ENCODE measurements around the gene IRAK1. TPM values are rescaled to one million over a fixed set of nuclear protein-coding genes. Genes with fewer than 3 reads are reported as not detected.
"Not testable (repeated sequence)": the region's sequence is repeated elsewhere in the genome, so short reads cannot be mapped to it uniquely, and the experiment has no call there.

Gene IRAK1
- polyA plus RNA-seq, 1 donor (not counting 4 experiments of a cell fraction or from before 2014, with no cell fraction given), result 41.5 TPM

DNA sequence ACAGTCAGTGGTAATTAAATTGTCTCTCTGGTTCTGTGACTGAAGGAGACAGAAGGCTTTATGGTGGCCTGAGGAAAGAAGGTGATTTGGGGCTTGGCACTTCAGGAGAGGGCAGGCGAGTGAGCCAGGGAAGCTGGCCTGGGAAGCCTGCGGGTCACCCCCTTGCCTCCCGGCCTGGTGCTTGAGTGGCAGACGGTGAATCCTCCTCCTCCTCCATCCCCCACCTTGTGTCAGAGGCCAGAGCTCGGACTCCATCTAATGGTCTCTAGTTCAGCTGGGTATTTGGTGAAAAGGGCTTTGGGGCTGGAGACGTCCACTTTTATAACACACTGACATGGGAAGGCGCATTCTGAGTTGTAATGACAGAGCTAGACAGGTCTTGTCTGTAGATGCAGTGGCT lies 38.5 kb downstream of the IRAK1 start:
- Histone ChIP-seq H4K20me1 (ENCODE audit: control insufficient read depth, extremely low read depth, insufficient read depth, low read length) (no peaks in the 10 kb centered on the region), H3K79me2 (ENCODE audit: control insufficient read depth, insufficient read depth, low read length) (no peaks in the 10 kb centered on the region), H3K4me2 (ENCODE audit: control insufficient read depth, extremely low read depth, insufficient read depth, low read depth, low read length) (no peak overlapping the region), H3K4me3 (ENCODE audit: control insufficient read depth in 2 of 3, extremely low read depth in 1 of 3, insufficient read depth in 2 of 3, low read depth in 1 of 3, low read length in 3 of 3) (no peak overlapping the region), H3K4me1 (ENCODE audit: control insufficient read depth, extremely low read depth, insufficient read depth, low read length) (peaks cover 4% of the 10 kb centered on the region), H3K9me3 (ENCODE audit: control insufficient read depth, low read depth, low read length) (no peaks in the 10 kb centered on the region), H2AFZ (ENCODE audit: control insufficient read depth, low read length) (no peak overlapping the region), H3K9me1 (ENCODE audit: control insufficient read depth, extremely low read depth, insufficient read depth, low read length) (no peaks in the 10 kb centered on the region), H3K27ac (ENCODE audit: control insufficient read depth, insufficient read depth, low read length) (no peak overlapping the region), H3K9ac (ENCODE audit: control insufficient read depth, extremely low read depth, insufficient read depth, low read length) (no peak overlapping the region), H3K36me3 (ENCODE audit: control insufficient read depth in 2 of 2, extremely low read depth in 1 of 2, insufficient read depth in 2 of 2, low read length in 2 of 2) (no peaks in the 10 kb centered on the region), H3K27me3 (ENCODE audit: control insufficient read depth, extremely low read depth, insufficient read depth, low read length) (peaks cover 3% of the 10 kb centered on the region)
- FAIRE-seq (no peak), DNase-seq (ENCODE audit: low read depth, low spot score) (no peak)
- dilution Hi-C loops (cut with MboI; ENCODE audit: extremely low pct_ligation_motif_present, low sequenced_read_pairs), result no loop called here
- TF ChIP-seq, protein P1, sequence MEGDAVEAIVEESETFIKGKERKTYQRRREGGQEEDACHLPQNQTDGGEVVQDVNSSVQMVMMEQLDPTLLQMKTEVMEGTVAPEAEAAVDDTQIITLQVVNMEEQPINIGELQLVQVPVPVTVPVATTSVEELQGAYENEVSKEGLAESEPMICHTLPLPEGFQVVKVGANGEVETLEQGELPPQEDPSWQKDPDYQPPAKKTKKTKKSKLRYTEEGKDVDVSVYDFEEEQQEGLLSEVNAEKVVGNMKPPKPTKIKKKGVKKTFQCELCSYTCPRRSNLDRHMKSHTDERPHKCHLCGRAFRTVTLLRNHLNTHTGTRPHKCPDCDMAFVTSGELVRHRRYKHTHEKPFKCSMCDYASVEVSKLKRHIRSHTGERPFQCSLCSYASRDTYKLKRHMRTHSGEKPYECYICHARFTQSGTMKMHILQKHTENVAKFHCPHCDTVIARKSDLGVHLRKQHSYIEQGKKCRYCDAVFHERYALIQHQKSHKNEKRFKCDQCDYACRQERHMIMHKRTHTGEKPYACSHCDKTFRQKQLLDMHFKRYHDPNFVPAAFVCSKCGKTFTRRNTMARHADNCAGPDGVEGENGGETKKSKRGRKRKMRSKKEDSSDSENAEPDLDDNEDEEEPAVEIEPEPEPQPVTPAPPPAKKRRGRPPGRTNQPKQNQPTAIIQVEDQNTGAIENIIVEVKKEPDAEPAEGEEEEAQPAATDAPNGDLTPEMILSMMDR (optimal IDR thresholded peaks at IDR 0.05 in 1 of 3, IDR thresholded peaks at IDR 0.05 in 1 of 3, conservative IDR thresholded peaks at IDR 0.05 in 1 of 3; ENCODE audit: extremely low read depth in 1 of 3, insufficient read depth in 2 of 3, low read length in 3 of 3), result no peak
- TF ChIP-seq EZH2 (IDR thresholded peaks at IDR 0.05; ENCODE audit: low read length), result no peak

GRCh38 chrX:153980394-153980793 lies 39.3 kb downstream of the IRAK1 start:
- FAIRE-seq; H4K20me1 ChIP-seq (ENCODE audit: control insufficient read depth, extremely low read depth, insufficient read depth, low read length); dilution Hi-C loops (cut with MboI; ENCODE audit: extremely low pct_ligation_motif_present, low sequenced_read_pairs); H3K4me2 ChIP-seq (ENCODE audit: control insufficient read depth, extremely low read depth, insufficient read depth, low read depth, low read length); H3K4me1 ChIP-seq (ENCODE audit: control insufficient read depth, extremely low read depth, insufficient read depth, low read length); H3K9me3 ChIP-seq (ENCODE audit: control insufficient read depth, low read depth, low read length); H3K27ac ChIP-seq (ENCODE audit: control insufficient read depth, insufficient read depth, low read length); H3K79me2 ChIP-seq (ENCODE audit: control insufficient read depth, insufficient read depth, low read length); H3K27me3 ChIP-seq (ENCODE audit: control insufficient read depth, extremely low read depth, insufficient read depth, low read length); H3K4me3 ChIP-seq (ENCODE audit: control insufficient read depth in 2 of 3, extremely low read depth in 1 of 3, insufficient read depth in 2 of 3, low read depth in 1 of 3, low read length in 3 of 3); H3K9me1 ChIP-seq (ENCODE audit: control insufficient read depth, extremely low read depth, insufficient read depth, low read length); H3K9ac ChIP-seq (ENCODE audit: control insufficient read depth, extremely low read depth, insufficient read depth, low read length); H3K36me3 ChIP-seq (ENCODE audit: control insufficient read depth in 2 of 2, extremely low read depth in 1 of 2, insufficient read depth in 2 of 2, low read length in 2 of 2); H2AFZ ChIP-seq (ENCODE audit: control insufficient read depth, low read length); DNase-seq (ENCODE audit: low read depth, low spot score): not testable (repeated sequence)

DNA sequence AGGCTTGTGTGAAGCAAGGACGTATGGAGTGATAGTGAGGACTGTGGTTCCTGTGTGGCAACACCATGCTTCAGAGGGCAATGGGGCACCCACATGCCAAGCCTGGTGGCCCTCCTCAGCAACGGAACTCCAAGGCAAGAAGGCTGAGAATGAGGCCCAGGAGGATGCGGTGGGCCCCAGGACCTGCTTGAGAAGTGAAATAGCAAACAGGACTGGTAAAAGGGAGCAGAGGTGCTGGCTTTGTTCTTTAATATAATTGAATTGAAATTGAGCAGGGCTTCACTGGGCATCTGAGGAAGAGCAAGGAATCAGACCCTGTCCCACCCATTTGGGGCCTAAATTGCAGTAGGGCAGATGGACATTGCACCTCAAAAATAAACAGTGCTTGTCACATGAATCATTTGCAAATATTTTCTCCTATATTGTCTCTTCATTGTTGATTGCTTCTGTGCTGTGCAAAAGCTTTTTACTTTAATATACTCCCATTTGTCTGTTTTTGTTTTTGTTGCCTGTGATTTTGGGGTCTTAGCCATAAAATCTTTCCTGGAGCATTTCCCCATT lies 44.9 kb downstream of the IRAK1 start:
- Histone ChIP-seq H3K4me1 (ENCODE audit: control insufficient read depth, extremely low read depth, insufficient read depth, low read length) (peaks cover 8% of the 10 kb centered on the region), H3K4me2 (ENCODE audit: control insufficient read depth, extremely low read depth, insufficient read depth, low read depth, low read length) (no peak overlapping the region), H3K27ac (ENCODE audit: control insufficient read depth, insufficient read depth, low read length) (no peak overlapping the region), H3K27me3 (ENCODE audit: control insufficient read depth, extremely low read depth, insufficient read depth, low read length) (no peaks in the 10 kb centered on the region), H2AFZ (ENCODE audit: control insufficient read depth, low read length) (no peak overlapping the region), H3K9me3 (ENCODE audit: control insufficient read depth, low read depth, low read length) (no peaks in the 10 kb centered on the region), H4K20me1 (ENCODE audit: control insufficient read depth, extremely low read depth, insufficient read depth, low read length) (no peaks in the 10 kb centered on the region), H3K79me2 (ENCODE audit: control insufficient read depth, insufficient read depth, low read length) (peaks cover 21% of the 10 kb centered on the region), H3K9me1 (ENCODE audit: control insufficient read depth, extremely low read depth, insufficient read depth, low read length) (no peaks in the 10 kb centered on the region), H3K36me3 (ENCODE audit: control insufficient read depth in 2 of 2, extremely low read depth in 1 of 2, insufficient read depth in 2 of 2, low read length in 2 of 2) (no peaks in the 10 kb centered on the region), H3K9ac (ENCODE audit: control insufficient read depth, extremely low read depth, insufficient read depth, low read length) (no peak overlapping the region), H3K4me3 (ENCODE audit: control insufficient read depth in 2 of 3, extremely low read depth in 1 of 3, insufficient read depth in 2 of 3, low read depth in 1 of 3, low read length in 3 of 3) (no peak overlapping the region)
- FAIRE-seq (no peak), DNase-seq (ENCODE audit: low read depth, low spot score) (no peak)
- TF ChIP-seq, protein P1 (optimal IDR thresholded peaks at IDR 0.05 in 1 of 3, IDR thresholded peaks at IDR 0.05 in 1 of 3, conservative IDR thresholded peaks at IDR 0.05 in 1 of 3; ENCODE audit: extremely low read depth in 1 of 3, insufficient read depth in 2 of 3, low read length in 3 of 3), result no peak
- no peak for TF ChIP-seq EZH2 (IDR thresholded peaks at IDR 0.05; ENCODE audit: low read length)
- dilution Hi-C loops (cut with MboI; ENCODE audit: extremely low pct_ligation_motif_present, low sequenced_read_pairs), result no loop called here

Measured in keratinocyte (primary cell).